Fibroblast of lung (primary cell): Measurements from ENCODE around the gene KRT6B.

Source experiments
- EZH2 ChIP-seq: IDR thresholded peaks from 2 replicates; pipeline ENCODE4 v1.5.1; 2012; ENCODE audit warnings: low read length, control low read depth, mild to moderate bottlenecking; ENCODE audit errors: missing control alignments
- TF ChIP-seq, protein P1 (sequence below), 2 donors: IDR thresholded peaks in 1 of 2; conservative IDR thresholded peaks in 1 of 2; 1 replicate in 1 of 2; 2 replicates in 1 of 2; pipeline ENCODE4 v1.5.1; 2011 to 2012; ENCODE audit warnings: low read length in 2 of 2, control low read depth in 1 of 2, inconsistent platforms in 1 of 2, low read depth in 1 of 2, mild to moderate bottlenecking in 1 of 2

DNA sequence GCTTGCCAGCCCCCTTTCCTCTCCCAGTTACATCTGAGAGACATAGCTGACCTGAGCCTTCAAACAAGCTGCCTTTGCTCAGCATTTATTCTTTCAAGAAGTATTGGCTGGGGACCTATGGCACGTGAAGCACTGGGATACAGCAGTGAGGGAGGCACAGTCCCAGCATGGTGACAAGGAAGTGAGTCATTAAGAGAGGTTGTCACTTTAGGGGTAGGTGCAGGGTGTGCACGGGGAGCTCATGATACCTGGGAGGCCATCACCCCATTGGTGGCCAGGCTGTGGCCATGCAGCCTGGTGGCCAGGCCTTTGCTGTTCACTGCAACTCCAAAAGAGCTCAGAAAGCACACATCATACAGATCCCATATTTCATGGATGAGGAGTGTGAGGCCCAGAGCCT, 12.1 kb downstream of the KRT6B start:
- TF ChIP-seq, protein P1, sequence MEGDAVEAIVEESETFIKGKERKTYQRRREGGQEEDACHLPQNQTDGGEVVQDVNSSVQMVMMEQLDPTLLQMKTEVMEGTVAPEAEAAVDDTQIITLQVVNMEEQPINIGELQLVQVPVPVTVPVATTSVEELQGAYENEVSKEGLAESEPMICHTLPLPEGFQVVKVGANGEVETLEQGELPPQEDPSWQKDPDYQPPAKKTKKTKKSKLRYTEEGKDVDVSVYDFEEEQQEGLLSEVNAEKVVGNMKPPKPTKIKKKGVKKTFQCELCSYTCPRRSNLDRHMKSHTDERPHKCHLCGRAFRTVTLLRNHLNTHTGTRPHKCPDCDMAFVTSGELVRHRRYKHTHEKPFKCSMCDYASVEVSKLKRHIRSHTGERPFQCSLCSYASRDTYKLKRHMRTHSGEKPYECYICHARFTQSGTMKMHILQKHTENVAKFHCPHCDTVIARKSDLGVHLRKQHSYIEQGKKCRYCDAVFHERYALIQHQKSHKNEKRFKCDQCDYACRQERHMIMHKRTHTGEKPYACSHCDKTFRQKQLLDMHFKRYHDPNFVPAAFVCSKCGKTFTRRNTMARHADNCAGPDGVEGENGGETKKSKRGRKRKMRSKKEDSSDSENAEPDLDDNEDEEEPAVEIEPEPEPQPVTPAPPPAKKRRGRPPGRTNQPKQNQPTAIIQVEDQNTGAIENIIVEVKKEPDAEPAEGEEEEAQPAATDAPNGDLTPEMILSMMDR (conservative IDR thresholded peaks at IDR 0.05 in 1 of 2, IDR thresholded peaks at IDR 0.05 in 1 of 2; ENCODE audit: low read depth in 1 of 2, low read length in 2 of 2) = no peak
- no peak for TF ChIP-seq EZH2
